HG02623 (cell line): Measurements from ENCODE around the gene INHBE.
"Not testable (repeated sequence)": the region's sequence is repeated elsewhere in the genome, so short reads cannot be mapped to it uniquely, and the experiment has no call there.

ENCODE experiments used
- ATAC-seq: cut with Tn5 transposase; IDR thresholded peaks from one replicate; pipeline ENCODE4 v1.9.1; 2021; ENCODE audit warnings: moderate library complexity; ENCODE audit not compliant: unreplicated experiment

INHBE gene

DNA sequence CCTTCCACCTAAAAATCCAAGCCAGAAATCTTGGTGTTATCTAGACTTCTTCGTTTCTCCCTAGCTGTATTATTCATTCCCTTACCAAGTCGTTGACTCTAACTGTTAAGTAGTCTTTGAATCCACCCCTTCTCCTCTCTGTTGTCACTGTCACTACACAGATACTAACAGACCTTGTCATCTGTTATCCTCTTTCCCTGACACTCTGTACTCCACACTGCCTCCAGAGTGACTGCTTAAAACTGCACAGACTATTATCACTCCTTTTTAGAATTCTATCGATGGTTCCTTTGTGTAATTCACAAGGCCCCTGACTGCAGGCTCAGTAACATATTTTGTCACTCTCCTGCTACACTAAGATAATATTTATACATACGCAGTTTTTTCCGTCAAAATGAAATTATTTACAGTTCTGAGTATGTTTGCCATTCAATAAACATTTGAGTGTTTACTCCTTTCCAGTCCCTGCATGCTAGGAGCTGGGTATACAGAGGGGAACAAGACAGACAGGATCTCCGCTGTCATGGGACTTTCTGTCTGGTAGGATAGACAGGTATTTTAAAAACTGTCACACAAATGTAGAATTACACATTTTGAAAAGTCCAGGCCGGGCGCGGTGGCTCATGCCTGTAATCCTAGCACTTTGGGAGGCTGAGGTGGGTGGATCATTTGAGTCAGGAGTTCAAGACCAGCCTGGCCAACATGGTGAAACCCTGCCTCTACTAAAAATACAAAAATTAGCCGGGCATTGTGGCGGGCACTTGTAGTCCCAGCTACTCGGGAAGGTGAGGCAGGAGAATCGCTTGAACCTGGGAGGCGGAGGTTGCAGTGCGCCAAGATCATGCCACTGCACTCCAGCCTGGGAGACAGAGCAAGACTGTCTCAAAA, 36.5 kb downstream of the INHBE start:
- ATAC-seq = no peak

DNA sequence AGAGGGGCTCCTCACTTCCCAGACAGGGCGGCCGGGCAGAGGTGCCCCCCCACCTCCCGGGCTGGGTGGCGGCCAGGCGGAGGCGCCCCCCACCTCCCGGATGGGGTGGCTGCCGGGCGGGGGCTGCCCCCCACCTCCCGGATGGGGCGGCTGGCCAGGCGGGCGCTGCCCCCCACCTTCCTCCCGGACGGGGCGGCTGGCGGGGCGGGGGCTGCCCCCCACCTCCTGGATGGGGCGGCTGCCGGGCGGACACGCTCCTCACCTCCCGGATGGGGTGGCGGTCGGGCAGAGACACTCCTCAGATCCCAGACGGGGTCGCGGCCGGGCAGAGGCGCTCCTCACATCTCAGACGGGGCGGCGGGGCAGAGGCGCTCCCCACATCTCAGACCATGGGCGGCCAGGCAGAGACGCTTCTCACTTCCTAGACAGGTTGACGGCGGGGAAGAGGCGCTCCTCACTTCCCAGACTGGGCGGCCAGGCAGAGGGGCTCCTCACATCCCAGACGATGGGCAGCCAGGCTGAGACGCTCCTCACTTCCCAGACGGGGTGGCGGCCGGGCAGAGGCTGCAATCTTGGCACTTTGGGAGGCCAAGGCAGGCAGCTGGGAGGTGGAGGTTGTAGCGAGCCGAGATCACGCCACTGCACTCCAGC, 40.1 kb downstream of the INHBE start:
- ATAC-seq = not testable (repeated sequence)

- no peak for ATAC-seq
These were observed 41.7 kb downstream of the INHBE start for GRCh38 chr12:57496822-57497221.

DNA sequence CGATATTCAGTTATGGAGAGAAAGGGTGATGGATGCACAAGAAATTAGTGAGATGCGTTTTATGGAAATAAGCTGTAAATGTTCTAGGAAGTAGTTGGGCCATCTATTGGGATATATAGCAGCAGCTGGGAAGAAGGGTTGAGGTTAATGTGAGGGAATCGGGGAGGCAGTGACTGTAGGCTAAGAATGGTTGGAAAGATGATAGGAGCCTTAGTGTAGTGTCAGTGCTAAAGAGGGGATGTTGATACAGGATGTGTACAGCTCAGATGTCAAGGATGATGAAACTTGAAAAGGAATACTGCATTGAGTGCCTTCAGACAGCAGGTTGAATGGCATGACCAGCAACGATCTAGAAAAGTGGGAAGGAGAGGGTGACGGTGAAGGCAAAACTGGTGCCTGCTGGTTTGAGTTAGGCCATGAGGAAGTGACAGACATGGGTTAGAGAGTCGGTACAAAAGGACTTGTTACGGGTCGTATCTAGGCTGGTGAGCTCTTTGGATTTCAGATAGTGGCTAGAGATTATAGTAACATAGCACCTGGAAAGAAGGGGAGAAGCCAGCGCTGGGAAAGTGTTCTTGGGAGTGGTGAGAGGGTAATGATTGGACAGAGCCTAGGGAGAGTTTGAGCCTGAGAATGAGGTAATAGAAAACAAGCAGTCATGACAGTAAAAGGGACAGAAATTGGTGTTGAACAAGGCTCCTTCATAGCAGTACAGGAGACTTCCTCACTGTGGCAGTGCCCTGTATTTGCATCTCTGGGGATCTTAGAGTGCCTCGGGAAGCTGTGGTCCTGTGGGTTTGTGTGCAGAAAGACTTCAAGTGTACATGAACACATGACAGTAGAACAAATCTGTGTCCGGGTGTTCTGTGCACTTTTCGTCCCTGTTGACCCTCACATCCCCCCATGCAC, 42.4 kb downstream of the INHBE start:
- no peak for ATAC-seq

DNA sequence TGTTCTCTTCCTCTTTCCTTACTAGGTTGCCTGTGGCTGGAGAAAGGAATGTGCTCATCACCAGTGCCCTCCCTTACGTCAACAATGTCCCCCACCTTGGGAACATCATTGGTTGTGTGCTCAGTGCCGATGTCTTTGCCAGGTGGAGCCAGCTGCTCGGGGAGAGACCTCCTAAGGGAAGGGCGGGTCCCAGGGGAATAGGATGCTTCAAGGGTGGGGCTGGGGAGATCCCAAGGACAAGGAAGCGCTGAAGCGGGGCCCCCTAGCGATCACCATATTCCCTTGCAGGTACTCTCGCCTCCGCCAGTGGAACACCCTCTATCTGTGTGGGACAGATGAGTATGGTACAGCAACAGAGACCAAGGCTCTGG, 43.0 kb downstream of the INHBE start:
- no peak for ATAC-seq

DNA sequence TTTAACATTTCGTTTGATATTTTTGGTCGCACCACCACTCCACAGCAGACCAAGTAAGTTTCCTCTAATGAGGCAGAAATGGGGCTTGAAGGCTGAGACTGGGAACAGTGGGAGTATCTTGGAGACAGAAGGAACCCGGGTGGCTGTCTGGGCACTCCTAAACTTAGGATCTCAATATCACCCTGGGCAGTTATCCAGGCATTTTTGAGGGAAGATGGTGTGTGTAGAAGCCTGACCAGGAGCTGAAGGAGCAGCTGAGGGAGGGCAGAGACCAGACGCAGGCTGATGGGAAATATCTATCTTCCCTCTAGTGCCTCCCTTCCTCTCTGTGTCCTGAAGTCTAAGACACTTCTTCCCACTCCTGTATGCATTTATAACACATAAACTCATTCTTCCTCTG, 43.5 kb downstream of the INHBE start:
- no peak for ATAC-seq

DNA sequence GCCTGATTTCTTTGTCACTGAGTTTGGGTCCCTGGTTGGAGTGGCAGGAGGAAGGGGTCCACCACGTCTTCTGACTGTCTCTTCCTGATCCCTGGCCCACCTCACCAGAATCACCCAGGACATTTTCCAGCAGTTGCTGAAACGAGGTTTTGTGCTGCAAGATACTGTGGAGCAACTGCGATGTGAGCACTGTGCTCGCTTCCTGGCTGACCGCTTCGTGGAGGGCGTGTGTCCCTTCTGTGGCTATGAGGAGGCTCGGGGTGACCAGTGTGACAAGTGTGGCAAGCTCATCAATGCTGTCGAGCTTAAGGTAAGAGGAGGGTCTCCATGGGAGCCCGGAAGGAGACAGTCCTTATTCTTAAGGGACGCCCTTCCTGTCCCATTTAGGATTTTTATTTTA, 45.1 kb downstream of the INHBE start:
- no peak for ATAC-seq

- ATAC-seq = not testable (repeated sequence)
These were observed 47.3 kb downstream of the INHBE start for GRCh38 chr12:57502311-57502969.

GRCh38 chr12:57506541-57506940, 51.4 kb downstream of the INHBE start:
- ATAC-seq = not testable (repeated sequence)
